Activated CD4-positive, alpha-beta memory T cell treated with anti-CD3 and anti-CD28 coated beads for 36 hours (primary cell): ENCODE measurements around the gene ACTRT2. TPM values are rescaled to one million over a fixed set of nuclear protein-coding genes. Genes with fewer than 3 reads are reported as not detected.

Experiments
- CTCF ChIA-PET: fragments of 350-600 bp; sonication (Branson Sonifier 250); formaldehyde crosslinking; loops from one replicate; lab custom pipeline; 2021; ENCODE audit warnings: antibody characterized with exemption, inconsistent platforms; lab: Charles Lee
- POLR2A ChIA-PET: fragments of 350-600 bp; sonication (Branson Sonifier 250); formaldehyde crosslinking; loops from one replicate; lab custom pipeline; 2021; ENCODE audit warnings: antibody characterized with exemption; lab: Charles Lee
- DNase-seq: peaks from one replicate; pipeline ENCODE4 v3.0.0-alpha.2; 2020
- H3K27ac Mint-ChIP-seq: one replicate; pipeline ENCODE4 v1.8.0; 2021; ENCODE audit warnings: mixed read lengths
- H3K27me3 Mint-ChIP-seq: one replicate; pipeline ENCODE4 v1.8.0; 2021; ENCODE audit warnings: mixed read lengths
- H3K36me3 Mint-ChIP-seq: one replicate; pipeline ENCODE4 v1.8.0; 2021; ENCODE audit warnings: mixed read lengths
- H3K4me1 Mint-ChIP-seq: one replicate; pipeline ENCODE4 v1.8.0; 2021; ENCODE audit warnings: low read depth, mixed read lengths
- H3K4me3 Mint-ChIP-seq: one replicate; pipeline ENCODE4 v1.8.0; 2021; ENCODE audit warnings: mild to moderate bottlenecking, mixed read lengths
- H3K9me3 Mint-ChIP-seq: one replicate; pipeline ENCODE4 v1.8.0; 2021; ENCODE audit warnings: mixed read lengths
- intact Hi-C: fragments of 100-400 bp; cut with micrococcal nuclease; formaldehyde crosslinking; loops from one replicate; pipeline ENCODE4 v1.15.1; 2023
- total RNA-seq, 2 experiments: library from RNA; stranded (reverse); gene quantifications; one replicate each; pipeline ENCODE4 v1.2.3, GENCODE V29; 2021

ACTRT2 gene
- total RNA-seq, 2 experiments from 2014 or later, result not detected

DNA sequence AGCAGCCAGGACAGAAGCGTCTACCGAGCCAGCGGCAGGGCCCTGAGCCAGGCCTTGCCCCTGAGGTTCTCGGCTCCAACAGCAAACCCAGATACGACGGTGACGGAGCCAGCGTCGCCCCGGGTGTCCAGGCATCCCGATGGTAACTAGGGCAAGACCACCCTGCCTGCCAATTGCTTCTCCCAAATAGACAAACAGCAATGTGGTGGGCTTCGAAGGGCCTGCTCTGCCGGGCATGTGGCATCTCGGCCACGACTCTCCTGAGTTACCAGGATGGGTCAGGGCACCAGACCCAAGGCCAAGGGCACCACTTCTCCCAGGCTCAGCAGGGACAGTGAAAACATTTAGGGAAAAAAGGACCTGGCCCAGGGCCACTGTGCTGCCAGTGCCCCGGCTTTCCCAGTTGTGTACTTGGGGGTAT, 3.2 kb upstream of the ACTRT2 start:
- Mint-ChIP-seq H3K9me3 (no peaks in the 10 kb centered on the region), H3K27me3 (peaks cover 10% of the 10 kb centered on the region), H3K36me3 (no peaks in the 10 kb centered on the region), H3K4me1 (no peaks in the 10 kb centered on the region), H3K27ac (no peak overlapping the region), H3K4me3 (no peak overlapping the region)
- DNase-seq, result no peak
- ChIA-PET CTCF (no interaction called here), POLR2A (no interaction called here)
- intact Hi-C loops, result no loop called here

DNA sequence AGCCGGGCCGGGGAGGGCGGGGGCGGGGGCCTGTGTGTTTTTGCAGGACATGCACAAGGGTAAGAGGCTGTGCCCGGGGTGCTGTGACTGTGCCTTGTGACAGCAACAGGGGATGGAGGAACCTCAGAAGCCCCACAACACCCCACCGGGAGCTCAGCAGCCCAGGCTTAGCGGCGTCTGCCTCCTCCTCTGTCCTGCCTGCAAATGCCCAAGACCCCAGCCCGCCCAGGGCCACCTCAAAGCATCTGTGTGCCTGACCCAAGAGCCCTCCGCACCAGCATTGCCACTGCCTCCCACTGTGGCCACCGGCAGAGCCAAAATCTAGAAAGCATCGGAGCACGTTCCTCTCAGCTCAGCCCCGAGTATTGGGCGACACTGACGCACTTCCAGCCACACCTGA, 2.7 kb upstream of the ACTRT2 start:
- Mint-ChIP-seq H3K27me3 (peaks cover 8% of the 10 kb centered on the region), H3K27ac (no peak overlapping the region), H3K4me3 (no peak overlapping the region), H3K36me3 (no peaks in the 10 kb centered on the region), H3K4me1 (no peaks in the 10 kb centered on the region), H3K9me3 (no peaks in the 10 kb centered on the region)
- no peak for DNase-seq
- POLR2A ChIA-PET, result no interaction called here
- intact Hi-C loops, result no loop called here
- CTCF ChIA-PET, result no interaction called here

DNA sequence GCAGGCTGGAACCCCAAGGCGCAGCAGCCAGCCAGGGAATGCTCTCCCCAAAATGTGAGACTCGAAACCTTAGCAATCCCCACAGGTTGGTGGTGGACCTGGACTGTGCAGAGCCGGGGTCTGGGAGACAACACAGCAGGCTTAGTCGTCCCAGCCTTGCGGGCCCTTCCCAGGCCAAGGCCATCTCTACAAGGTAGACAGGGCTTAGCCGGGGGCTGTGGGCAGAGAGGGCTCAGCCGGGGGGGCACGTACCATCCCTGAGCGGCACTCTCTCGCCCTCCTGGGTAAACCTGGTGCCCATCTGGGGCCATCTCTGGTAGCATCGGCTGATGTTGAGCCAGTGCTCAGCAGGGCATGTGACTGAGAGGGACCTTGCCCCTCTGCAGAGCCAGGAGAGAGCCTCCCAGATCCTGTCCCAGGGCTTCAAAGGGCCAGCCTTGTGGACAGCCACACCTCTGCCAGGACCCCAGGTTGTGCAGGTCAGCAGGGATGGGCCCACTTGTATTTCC, 2.2 kb upstream of the ACTRT2 start:
- no peaks in the 10 kb centered on the region for H3K36me3 Mint-ChIP-seq
- CTCF ChIA-PET, result no interaction called here
- intact Hi-C loops, result no loop called here

DNA sequence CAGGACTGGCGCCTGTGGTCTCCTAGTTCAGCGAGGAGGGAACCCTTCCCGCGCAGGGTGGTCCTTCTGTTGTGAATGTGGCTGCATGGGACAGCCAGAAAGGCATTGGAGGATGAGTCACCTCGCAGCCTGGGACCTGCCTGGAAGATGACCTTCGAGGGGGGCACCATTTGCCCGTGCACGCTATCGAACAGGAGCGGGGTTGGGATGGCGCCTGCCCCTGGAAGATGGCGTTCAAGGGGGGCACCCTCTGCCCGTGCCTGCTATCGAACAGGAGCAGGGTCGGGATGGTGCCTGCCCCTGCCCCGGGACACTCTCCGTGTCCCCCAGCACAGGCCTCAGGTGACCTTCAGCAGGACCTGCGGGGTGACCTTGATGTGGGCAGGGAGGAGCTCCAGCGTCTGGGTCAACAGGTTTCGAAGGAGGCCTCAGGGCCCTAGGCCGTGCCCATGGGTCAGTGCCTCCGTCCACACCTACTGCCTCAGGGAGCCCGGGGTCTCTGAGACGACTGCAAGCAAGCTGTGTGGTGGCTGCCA, 1.7 kb upstream of the ACTRT2 start:
- ChIA-PET CTCF (no interaction called here), POLR2A (no interaction called here)
- Mint-ChIP-seq H3K27me3 (peaks cover 2% of the 10 kb centered on the region), H3K4me1 (no peaks in the 10 kb centered on the region), H3K9me3 (no peaks in the 10 kb centered on the region), H3K27ac (no peak overlapping the region), H3K36me3 (no peaks in the 10 kb centered on the region), H3K4me3 (no peak overlapping the region)
- intact Hi-C loops, result no loop called here
- DNase-seq, result peak; percentile 5

More for the DNA sequence above, 2.2 kb upstream of the ACTRT2 start:
- no peak overlapping the region for H3K27ac Mint-ChIP-seq
- no peaks in the 10 kb centered on the region for H3K9me3 Mint-ChIP-seq
- DNase-seq, result peak; percentile 1
- H3K27me3 Mint-ChIP-seq, result peaks cover 5% of the 10 kb centered on the region
- POLR2A ChIA-PET, result no interaction called here
- H3K4me1 Mint-ChIP-seq, result no peaks in the 10 kb centered on the region
- no peak overlapping the region for H3K4me3 Mint-ChIP-seq

DNA sequence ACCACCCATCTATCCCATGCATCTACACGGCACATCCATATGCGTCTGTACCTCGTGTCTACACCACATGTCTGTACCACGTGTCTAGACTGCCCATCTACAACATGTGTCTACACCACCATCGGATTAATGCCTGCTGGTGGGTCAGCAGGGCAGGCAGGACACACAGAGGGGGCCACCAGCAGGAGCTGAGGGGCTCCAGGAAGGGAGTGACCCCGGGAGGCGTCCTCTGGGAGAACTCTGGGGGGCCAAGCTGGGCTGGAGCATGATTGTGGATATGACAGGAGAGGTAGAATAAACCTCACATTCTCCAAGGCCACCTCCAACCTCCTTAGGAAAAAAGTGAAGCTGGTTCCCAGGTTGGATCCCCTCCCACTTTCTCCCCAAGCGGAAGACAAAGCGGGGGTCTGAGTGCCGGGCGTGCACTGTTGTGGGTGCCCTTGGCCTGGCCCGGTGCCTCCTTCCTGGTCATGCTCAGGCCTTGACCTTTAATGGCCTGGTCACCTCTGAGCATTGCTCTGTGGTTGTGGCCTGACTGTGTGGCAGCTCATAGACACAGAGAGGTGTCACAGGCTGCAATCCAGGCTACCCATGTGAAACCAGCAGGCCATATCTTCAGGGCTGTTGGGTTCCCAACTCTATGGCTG, 881 bp upstream of the ACTRT2 start:
- Mint-ChIP-seq H3K4me3 (no peak overlapping the region), H3K9me3 (no peaks in the 10 kb centered on the region), H3K36me3 (no peaks in the 10 kb centered on the region), H3K27ac (no peak overlapping the region), H3K4me1 (no peaks in the 10 kb centered on the region), H3K27me3 (peaks cover 2% of the 10 kb centered on the region)
- no peak for DNase-seq
- ChIA-PET POLR2A (no interaction called here), CTCF (no interaction called here)
- intact Hi-C loops, result no loop called here

DNA sequence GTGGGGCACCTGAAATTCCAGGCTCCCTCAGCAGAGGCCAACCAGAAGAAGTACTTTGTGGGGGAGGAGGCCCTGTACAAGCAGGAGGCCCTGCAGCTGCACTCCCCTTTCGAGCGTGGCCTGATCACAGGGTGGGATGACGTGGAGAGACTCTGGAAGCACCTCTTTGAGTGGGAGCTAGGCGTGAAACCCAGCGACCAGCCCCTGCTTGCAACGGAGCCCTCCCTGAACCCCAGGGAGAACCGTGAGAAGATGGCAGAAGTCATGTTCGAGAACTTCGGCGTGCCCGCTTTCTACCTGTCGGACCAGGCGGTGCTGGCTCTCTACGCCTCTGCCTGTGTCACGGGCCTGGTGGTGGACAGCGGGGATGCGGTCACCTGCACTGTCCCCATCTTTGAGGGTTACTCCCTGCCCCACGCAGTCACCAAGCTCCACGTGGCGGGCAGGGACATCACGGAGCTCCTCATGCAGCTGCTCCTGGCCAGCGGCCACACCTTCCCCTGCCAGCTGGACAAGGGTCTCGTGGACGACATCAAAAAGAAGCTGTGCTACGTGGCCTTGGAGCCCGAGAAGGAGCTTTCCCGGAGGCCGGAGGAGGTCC, 634 bp downstream of the ACTRT2 start:
- ChIA-PET POLR2A (no interaction called here), CTCF (no interaction called here)
- intact Hi-C loops, result no loop called here
- H3K36me3 Mint-ChIP-seq, result no peaks in the 10 kb centered on the region
- DNase-seq, result no peak
- no peaks in the 10 kb centered on the region for H3K4me1 Mint-ChIP-seq
- no peak overlapping the region for H3K27ac Mint-ChIP-seq
- H3K4me3 Mint-ChIP-seq, result no peak overlapping the region
- H3K27me3 Mint-ChIP-seq, result peaks cover 2% of the 10 kb centered on the region
- no peaks in the 10 kb centered on the region for H3K9me3 Mint-ChIP-seq

DNA sequence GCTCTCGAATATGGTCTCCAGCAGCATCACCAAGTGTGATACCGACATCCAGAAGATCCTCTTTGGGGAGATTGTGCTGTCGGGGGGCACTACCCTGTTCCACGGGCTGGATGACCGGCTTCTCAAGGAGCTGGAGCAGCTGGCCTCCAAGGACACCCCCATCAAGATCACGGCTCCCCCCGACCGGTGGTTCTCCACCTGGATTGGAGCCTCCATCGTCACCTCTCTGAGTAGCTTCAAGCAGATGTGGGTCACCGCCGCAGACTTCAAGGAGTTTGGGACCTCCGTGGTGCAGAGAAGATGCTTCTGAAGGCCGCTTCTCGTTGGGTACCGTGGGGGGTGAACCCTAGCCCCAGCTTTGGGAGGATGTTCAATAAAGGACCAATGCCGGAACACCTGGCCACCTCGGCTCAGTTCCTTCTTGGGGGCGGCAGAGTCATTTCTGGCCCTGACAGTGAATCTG, 1.3 kb downstream of the ACTRT2 start:
- intact Hi-C loops, result no loop called here
- CTCF ChIA-PET, result no interaction called here

DNA sequence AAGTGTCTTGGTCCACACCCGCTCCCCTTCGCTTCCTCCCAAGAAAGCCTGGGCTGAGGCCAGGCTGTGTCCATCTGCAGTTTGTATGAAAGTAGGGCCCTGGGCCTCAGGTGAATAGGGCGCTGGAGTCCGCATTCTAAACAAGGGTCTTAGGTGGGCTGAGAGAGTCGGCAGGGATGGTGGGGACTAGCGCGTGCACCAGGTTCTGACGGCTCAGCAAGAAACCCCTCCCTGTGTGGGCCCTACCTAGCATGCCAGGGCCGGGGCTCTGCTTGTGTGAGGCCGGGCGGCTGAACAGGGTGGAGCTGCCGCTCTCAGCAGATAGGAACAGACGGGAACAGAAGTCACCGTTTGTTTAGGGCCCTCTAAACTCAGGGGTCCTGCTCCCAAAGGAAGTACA, 1.7 kb downstream of the ACTRT2 start:
- Mint-ChIP-seq H3K4me1 (no peaks in the 10 kb centered on the region), H3K9me3 (no peaks in the 10 kb centered on the region), H3K4me3 (no peak overlapping the region), H3K27ac (no peak overlapping the region), H3K27me3 (peaks cover 2% of the 10 kb centered on the region), H3K36me3 (no peaks in the 10 kb centered on the region)
- intact Hi-C loops, result no loop called here
- ChIA-PET CTCF (no interaction called here), POLR2A (no interaction called here)
- no peak for DNase-seq

More for the DNA sequence above, 1.3 kb downstream of the ACTRT2 start:
- Mint-ChIP-seq H3K27me3 (peaks cover 2% of the 10 kb centered on the region), H3K9me3 (no peaks in the 10 kb centered on the region), H3K36me3 (no peaks in the 10 kb centered on the region), H3K4me1 (no peaks in the 10 kb centered on the region), H3K4me3 (no peak overlapping the region), H3K27ac (no peak overlapping the region)
- DNase-seq, result no peak
- POLR2A ChIA-PET, result no interaction called here

DNA sequence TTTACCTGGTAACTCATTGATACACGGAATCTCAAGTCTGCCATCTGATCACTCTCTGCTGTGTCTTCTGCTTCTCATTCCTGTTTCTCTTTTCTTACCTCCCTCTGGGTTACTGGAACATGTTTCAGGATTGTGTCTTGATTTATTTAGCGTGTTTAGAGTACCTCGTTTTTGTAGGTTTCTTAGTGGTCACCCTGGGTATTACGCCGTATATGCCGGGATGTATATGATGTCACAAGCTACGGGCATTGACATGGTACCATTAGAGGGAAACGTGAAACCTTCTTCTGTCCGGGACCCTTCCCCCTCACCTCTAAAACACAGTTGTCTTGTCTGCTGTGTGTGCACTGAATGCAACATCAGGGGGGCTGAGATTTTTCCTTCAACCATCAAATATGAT, 2.8 kb downstream of the ACTRT2 start:
- ChIA-PET CTCF (no interaction called here), POLR2A (no interaction called here)
- Mint-ChIP-seq H3K4me3 (no peak overlapping the region), H3K36me3 (no peaks in the 10 kb centered on the region), H3K4me1 (no peaks in the 10 kb centered on the region), H3K9me3 (no peaks in the 10 kb centered on the region), H3K27me3 (no peaks in the 10 kb centered on the region), H3K27ac (no peak overlapping the region)
- DNase-seq, result peak; percentile 5
- intact Hi-C loops, result no loop called here

DNA sequence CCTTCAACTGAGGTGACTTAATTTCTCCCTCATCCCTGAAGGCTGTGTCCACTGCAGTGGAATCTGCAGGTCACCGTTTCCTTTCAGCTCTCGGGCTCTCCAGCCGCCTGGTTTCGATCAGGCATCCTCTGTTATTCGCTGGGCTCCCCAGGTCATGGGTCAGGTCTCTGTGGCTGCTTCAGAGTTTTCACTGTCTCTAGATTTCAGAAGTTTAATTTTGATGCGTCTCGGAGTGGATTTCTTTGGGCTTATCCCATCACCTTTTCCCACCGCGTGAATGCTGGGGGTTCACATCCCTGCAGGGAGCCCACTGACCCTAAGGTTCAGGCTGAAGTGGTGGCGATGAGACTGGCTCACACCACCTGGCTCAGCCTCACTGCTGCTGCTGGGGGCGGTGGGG, 3.3 kb downstream of the ACTRT2 start:
- H3K27ac Mint-ChIP-seq, result no peak overlapping the region
- no peaks in the 10 kb centered on the region for H3K36me3 Mint-ChIP-seq
- no peaks in the 10 kb centered on the region for H3K4me1 Mint-ChIP-seq
- H3K4me3 Mint-ChIP-seq, result no peak overlapping the region
- ChIA-PET CTCF (no interaction called here), POLR2A (no interaction called here)
- intact Hi-C loops, result no loop called here
- H3K9me3 Mint-ChIP-seq, result no peaks in the 10 kb centered on the region
- no peak for DNase-seq
- H3K27me3 Mint-ChIP-seq, result no peaks in the 10 kb centered on the region

DNA sequence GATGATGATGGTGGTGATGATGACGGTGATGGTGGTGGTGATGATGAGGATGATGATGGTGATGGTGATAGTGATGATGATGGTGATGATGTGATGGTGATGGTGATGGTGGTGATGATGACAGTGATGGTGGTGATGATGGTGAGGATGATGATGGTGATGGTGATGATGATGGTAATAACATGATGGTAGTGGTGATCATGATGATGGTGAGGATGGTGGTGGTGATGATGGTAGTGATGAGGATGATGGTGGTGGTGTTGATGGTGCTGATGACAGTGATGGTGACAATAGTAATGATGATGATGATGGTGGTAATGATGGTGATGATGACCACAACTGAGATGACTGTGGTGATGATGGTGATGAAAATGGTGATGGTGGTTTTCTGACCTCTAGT, 4.9 kb downstream of the ACTRT2 start:
- Mint-ChIP-seq H3K4me3 (no peak overlapping the region), H3K4me1 (no peaks in the 10 kb centered on the region), H3K27ac (no peak overlapping the region), H3K27me3 (no peaks in the 10 kb centered on the region), H3K36me3 (no peaks in the 10 kb centered on the region), H3K9me3 (no peaks in the 10 kb centered on the region)
- ChIA-PET CTCF (no interaction called here), POLR2A (no interaction called here)
- DNase-seq, result no peak
- intact Hi-C loops, result no loop called here

DNA sequence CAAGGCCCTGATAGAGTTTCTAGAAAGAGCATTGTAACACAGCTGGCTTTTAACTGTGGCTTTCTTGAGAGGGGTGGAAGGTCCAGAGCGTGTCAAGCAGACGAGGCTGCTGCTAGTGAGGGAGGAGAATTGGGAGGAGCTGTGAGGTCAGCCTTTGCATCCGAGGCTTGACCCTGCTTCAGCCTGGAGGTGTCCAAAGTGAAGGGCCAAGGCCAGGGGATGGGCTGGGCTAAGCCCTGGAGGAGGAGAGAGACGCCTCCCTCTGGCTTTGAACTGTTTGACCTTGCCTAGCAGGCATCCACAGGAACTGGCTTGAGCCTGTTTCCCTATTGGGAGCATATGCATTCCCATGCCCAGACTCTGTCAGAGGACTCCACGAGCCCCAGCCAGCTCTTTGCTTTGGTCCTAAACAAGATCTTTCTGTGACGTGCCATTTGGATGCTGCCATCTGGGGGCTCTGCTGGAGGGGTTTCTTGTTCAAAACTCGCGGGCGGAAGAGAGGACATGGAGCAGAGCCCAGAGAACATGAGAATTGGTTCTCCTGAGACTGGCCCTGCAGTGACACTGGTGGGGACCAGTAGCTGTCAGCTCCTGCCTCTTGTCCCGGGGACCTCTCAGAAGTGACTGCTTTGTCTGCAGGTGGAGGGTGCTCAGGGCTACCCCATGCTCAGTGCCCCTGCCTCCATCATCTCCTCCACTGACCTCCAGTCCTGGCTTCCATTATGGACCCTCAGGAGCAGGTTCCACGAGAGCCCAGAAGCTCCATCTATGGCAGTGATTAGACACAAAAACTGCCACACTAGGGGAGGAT, 5.5 kb downstream of the ACTRT2 start:
- DNase-seq, result no peak
- Mint-ChIP-seq H3K27me3 (no peaks in the 10 kb centered on the region), H3K9me3 (no peaks in the 10 kb centered on the region), H3K27ac (no peak overlapping the region), H3K4me1 (no peaks in the 10 kb centered on the region), H3K36me3 (no peaks in the 10 kb centered on the region), H3K4me3 (no peak overlapping the region)
- CTCF ChIA-PET, result no interaction called here
- intact Hi-C loops, result no loop called here
- POLR2A ChIA-PET, result no interaction called here
